Measurements from ENCODE around the gene CLINT1. TPM values are rescaled to one million over a fixed set of nuclear protein-coding genes. Genes with fewer than 3 reads are reported as not detected.

CLINT1 gene
- total and polyA plus RNA-seq, 2 of the 13 experiments (the other 11 are each of a cell fraction or from before 2014, with no cell fraction given), result 64.0 to 104 TPM

- TF ChIP-seq HMG20B (CRISPR knock-in tag; conservative IDR thresholded peaks at IDR 0.05), result no peak
- no peak for TF ChIP-seq ZNF530 (CRISPR knock-in tag; IDR thresholded peaks at IDR 0.05; ENCODE audit: low read depth)
- no peak for TF ChIP-seq GPBP1L1 (CRISPR knock-in tag; IDR thresholded peaks at IDR 0.05)
- TF ChIP-seq, protein P1, sequence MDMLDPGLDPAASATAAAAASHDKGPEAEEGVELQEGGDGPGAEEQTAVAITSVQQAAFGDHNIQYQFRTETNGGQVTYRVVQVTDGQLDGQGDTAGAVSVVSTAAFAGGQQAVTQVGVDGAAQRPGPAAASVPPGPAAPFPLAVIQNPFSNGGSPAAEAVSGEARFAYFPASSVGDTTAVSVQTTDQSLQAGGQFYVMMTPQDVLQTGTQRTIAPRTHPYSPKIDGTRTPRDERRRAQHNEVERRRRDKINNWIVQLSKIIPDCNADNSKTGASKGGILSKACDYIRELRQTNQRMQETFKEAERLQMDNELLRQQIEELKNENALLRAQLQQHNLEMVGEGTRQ (IDR thresholded peaks at IDR 0.05; ENCODE audit: low read depth, low read length), result no peak
- TF ChIP-seq, protein P1 (CRISPR knock-in tag; IDR thresholded peaks at IDR 0.05; ENCODE audit: borderline replicate concordance), result no peak
- no peak for TF ChIP-seq FOXK1 (CRISPR knock-in tag; IDR thresholded peaks at IDR 0.05; ENCODE audit: borderline replicate concordance, low read depth)
- peak; percentile 77 for TF ChIP-seq ZFY (CRISPR knock-in tag; IDR thresholded peaks at IDR 0.05)
- TF ChIP-seq ZNF446 (CRISPR knock-in tag; IDR thresholded peaks at IDR 0.05), result 0 out of 2 replicates have a peak, but pooled peaks have one; percentile 30
- TF ChIP-seq, protein P2, sequence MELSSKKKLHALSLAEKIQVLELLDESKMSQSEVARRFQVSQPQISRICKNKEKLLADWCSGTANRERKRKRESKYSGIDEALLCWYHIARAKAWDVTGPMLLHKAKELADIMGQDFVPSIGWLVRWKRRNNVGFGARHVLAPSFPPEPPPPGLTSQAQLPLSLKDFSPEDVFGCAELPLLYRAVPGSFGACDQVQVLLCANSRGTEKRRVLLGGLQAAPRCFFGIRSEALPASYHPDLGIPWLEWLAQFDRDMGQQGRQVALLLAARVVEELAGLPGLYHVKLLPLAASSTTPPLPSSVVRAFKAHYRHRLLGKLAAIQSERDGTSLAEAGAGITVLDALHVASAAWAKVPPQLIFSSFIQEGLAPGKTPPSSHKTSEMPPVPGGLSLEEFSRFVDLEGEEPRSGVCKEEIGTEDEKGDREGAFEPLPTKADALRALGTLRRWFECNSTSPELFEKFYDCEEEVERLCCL (CRISPR knock-in tag; IDR thresholded peaks at IDR 0.05; ENCODE audit: borderline replicate concordance), result no peak
- no peak for TF ChIP-seq ZNF430 (CRISPR knock-in tag; IDR thresholded peaks at IDR 0.05)
- no peak for TF ChIP-seq HIVEP1 (CRISPR knock-in tag; IDR thresholded peaks at IDR 0.05)
- TF ChIP-seq CENPT (CRISPR knock-in tag; IDR thresholded peaks at IDR 0.05; ENCODE audit: low read depth), result no peak
- TF ChIP-seq, protein P3, sequence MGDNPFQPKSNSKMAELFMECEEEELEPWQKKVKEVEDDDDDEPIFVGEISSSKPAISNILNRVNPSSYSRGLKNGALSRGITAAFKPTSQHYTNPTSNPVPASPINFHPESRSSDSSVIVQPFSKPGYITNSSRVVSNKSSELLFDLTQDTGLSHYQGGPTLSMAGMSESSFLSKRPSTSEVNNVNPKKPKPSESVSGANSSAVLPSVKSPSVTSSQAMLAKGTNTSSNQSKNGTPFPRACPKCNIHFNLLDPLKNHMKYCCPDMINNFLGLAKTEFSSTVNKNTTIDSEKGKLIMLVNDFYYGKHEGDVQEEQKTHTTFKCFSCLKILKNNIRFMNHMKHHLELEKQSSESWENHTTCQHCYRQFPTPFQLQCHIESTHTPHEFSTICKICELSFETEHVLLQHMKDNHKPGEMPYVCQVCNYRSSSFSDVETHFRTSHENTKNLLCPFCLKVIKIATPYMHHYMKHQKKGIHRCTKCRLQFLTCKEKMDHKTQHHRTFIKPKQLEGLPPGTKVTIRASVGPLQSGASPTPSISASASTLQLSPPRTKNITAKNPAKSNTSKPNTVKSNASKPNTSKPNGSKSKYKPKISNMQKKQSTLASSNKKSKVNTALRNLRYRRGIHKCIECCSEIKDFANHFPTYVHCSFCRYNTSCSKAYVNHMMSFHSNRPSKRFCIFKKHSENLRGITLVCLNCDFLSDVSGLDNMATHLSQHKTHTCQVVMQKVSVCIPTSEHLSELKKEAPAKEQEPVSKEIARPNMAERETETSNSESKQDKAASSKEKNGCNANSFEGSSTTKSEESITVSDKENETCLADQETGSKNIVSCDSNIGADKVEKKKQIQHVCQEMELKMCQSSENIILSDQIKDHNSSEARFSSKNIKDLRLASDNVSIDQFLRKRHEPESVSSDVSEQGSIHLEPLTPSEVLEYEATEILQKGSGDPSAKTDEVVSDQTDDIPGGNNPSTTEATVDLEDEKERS (CRISPR knock-in tag; IDR thresholded peaks at IDR 0.05), result no peak
- no peak for TF ChIP-seq ZNF224 (CRISPR knock-in tag; IDR thresholded peaks at IDR 0.05)
- TF ChIP-seq ZNF343 (CRISPR knock-in tag; IDR thresholded peaks at IDR 0.05), result 0 out of 2 replicates have a peak, but pooled peaks have one; percentile 22
- no peak for TF ChIP-seq TP53 (CRISPR knock-in tag; conservative IDR thresholded peaks at IDR 0.05)
- peak; percentile 58; the same call in 1 of the 2 replicates for TF ChIP-seq ZC3H13 (CRISPR knock-in tag; IDR thresholded peaks at IDR 0.05)
- TF ChIP-seq ISL2 (CRISPR knock-in tag; IDR thresholded peaks at IDR 0.05), result peak; percentile 66; the same call in 1 of the 2 replicates
Observed at GRCh38 chr5:157743163-157744050, 115.5 kb downstream of the CLINT1 start, which contains the start of gene LSM11 (continued).

Measured in HepG2 (cell line).